ENCODE results near the gene HTR6.

The HTR6 gene

GRCh38 chr1:19656780-19657466 is 7.8 kb upstream of the HTR6 start:
- no peak for DNase-seq (ENCODE audit: low read depth)

DNA sequence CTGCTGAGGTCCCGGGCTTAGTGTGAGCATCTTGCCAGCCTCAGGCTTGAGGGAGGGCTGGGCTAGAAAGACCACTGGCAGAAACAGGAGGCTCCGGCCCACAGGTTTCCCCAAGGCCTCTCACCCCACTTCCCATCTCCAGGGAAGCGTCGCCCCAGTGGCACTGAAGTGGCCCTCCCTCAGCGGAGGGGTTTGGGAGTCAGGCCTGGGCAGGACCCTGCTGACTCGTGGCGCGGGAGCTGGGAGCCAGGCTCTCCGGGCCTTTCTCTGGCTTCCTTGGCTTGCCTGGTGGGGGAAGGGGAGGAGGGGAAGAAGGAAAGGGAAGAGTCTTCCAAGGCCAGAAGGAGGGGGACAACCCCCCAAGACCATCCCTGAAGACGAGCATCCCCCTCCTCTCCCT is 7.2 kb upstream of the HTR6 start:
- no peak for DNase-seq (ENCODE audit: low read depth)

DNA sequence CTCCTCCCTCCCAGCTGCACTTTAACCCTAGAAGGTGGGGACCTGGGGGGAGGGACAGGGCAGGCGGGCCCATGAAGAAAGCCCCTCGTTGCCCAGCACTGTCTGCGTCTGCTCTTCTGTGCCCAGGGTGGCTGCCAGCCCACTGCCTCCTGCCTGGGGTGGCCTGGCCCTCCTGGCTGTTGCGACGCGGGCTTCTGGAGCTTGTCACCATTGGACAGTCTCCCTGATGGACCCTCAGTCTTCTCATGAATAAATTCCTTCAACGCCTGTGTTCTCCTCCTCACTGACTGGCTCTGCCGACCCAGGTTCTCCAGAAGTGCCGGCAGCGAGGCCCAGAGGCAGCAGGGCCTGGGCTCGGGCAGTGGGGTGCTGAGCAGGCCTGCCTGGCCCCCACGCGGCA is 6.5 kb upstream of the HTR6 start:
- DNase-seq (ENCODE audit: low read depth) = no peak

GRCh38 chr1:19661721-19662228 is 2.9 kb upstream of the HTR6 start:
- DNase-seq (ENCODE audit: low read depth) = no peak

DNA sequence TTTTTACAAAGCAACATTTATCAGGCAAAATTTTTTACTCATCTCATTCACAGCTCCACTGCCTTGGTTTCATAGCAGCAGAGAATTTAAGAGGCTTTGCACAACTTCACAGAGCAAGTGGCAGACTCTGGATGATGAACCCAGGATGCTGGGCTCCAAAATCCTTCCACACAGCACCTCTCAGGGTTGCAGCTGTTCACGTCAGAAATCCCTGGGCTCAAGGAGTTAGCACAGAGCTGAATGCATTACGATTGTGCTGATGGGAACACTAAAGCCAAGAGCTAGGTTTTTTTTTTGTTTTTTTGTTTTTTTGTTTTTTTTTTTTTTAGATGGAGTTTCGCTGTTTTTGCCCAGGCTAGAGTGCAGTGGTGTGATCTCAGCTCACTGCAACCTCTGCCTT is 2.4 kb upstream of the HTR6 start:
- no peak for DNase-seq (ENCODE audit: low read depth)

DNA sequence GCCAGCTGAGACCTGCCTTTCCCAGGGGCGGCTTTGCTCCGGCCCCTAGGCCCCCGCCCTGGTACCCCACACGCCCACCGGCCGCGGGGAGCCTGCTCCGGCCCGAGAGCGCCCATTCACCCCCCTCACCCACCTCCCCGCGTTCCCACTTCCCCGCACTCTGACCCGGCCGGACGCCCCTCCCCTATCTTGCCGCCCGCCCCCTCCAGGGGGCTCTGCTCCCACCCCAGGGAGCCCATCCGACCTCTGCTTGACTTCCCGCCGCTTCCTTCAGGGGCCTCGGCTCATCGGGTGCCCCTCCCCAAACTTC is 466 bp downstream of the HTR6 start:
- no peak for DNase-seq (ENCODE audit: low read depth)

DNA sequence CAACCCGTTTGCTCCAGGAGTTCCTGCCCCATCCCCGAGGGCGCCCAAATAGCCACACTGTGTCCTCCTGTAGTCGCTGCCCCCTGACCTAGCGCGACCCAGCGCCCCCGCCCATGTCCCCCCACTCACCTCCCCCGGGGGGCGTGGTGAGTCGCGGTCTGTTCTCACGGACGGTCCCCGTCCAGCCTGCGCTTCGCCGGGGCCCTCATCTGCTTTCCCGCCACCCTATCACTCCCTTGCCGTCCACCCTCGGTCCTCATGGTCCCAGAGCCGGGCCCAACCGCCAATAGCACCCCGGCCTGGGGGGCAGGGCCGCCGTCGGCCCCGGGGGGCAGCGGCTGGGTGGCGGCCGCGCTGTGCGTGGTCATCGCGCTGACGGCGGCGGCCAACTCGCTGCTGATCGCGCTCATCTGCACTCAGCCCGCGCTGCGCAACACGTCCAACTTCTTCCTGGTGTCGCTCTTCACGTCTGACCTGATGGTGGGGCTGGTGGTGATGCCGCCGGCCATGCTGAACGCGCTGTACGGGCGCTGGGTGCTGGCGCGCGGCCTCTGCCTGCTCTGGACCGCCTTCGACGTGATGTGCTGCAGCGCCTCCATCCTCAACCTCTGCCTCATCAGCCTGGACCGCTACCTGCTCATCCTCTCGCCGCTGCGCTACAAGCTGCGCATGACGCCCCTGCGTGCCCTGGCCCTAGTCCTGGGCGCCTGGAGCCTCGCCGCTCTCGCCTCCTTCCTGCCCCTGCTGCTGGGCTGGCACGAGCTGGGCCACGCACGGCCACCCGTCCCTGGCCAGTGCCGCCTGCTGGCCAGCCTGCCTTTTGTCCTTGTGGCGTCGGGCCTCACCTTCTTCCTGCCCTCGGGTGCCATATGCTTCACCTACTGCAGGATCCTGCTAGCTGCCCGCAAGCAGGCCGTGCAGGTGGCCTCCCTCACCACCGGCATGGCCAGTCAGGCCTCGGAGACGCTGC is 1.1 kb downstream of the HTR6 start:
- no peak for DNase-seq (ENCODE audit: low read depth)

DNA sequence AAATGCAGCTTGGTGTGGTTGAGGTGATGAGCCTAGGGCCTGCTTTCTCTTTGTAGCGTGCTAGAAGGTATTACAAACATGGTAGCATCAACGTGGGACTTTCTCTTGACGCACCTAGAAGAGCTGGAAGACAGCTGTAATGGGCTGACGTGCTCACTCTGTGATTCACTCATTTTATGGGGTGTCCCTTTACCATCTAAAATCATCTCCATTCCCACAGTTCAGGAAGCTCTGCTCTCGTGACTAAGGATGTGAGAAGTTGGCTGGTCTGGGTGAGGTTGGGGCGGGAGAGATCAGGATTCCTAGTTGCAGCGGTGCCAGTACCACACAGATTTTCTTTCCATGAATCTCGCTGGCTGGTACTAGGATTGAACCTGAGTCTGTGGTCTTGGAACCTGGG is 4.2 kb downstream of the HTR6 start:
- no peak for DNase-seq (ENCODE audit: low read depth)

DNA sequence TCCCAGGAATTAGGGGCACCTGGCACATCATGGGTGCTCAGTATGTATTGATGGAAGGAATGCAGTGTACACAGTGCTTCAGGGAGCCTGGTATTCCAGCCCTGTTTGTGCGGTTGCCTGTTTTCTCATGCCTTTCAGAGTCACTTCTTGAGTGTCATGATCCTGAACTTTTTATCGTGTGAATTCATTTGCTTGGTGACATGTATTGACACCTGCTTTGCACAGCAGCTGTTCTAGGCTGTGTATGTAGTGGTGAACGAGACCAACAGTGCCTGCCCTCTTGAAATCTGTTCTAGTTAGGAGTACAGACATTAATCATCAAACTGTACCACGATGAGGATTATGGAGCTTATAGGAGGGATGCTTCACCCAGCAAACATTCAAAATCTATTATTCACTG is 6.1 kb downstream of the HTR6 start:
- DNase-seq (ENCODE audit: low read depth) = no peak

DNA sequence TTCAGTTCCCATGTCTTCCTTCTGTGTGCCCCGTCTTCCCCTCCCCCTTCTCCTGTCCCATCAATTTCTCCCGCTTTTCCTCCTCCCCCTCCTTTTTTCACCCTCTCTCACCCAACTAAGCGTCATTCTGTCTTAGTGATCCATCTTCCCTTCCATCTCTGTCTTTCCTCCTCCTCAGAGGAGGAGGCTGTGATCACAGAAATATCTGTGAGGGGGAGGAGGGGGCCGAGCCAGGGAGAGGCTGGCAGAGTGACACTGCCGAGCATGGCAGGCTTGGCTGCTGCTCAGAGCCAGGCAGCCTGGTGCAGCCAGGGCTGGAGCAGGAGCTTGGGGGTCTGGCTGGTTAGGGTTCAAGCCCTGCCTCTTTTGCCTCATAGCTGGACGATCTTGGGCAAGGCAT is 7.6 kb downstream of the HTR6 start:
- DNase-seq (ENCODE audit: low read depth) = no peak

- no peak for DNase-seq (ENCODE audit: low read depth)
These were observed 11.1 kb downstream of the HTR6 start for GRCh38 chr1:19675797-19676196.

DNA sequence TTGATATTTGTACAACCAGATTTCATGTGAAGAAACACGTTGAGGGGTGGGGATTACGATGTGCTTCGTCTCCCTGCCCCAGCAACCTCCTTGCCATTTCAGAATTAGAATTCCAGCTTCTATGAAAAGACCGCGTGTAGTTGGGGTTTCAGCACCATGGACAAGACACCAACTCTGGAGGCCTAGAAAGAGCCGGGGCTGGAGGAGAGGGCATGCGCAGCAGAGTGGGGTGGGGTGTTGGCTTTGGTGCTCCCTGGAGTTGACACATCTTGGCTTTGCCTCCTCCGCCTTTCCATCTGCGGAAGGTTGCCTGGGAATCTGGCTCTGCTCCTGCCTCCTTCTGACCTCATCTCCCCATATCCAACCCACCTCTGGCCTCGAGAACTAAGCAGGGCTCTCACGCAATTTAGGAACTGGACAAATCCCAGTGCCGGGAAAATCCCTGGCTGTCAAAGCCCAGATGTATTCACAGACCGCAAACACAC is 11.8 kb downstream of the HTR6 start:
- DNase-seq (ENCODE audit: low read depth) = no peak

GRCh38 chr1:19678493-19678892 is 13.8 kb downstream of the HTR6 start:
- DNase-seq (ENCODE audit: low read depth) = no peak

DNA sequence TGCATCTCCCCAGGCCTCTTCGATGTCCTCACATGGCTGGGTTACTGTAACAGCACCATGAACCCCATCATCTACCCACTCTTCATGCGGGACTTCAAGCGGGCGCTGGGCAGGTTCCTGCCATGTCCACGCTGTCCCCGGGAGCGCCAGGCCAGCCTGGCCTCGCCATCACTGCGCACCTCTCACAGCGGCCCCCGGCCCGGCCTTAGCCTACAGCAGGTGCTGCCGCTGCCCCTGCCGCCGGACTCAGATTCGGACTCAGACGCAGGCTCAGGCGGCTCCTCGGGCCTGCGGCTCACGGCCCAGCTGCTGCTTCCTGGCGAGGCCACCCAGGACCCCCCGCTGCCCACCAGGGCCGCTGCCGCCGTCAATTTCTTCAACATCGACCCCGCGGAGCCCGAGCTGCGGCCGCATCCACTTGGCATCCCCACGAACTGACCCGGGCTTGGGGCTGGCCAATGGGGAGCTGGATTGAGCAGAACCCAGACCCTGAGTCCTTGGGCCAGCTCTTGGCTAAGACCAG is 14.3 kb downstream of the HTR6 start:
- DNase-seq (ENCODE audit: low read depth) = no peak

DNA sequence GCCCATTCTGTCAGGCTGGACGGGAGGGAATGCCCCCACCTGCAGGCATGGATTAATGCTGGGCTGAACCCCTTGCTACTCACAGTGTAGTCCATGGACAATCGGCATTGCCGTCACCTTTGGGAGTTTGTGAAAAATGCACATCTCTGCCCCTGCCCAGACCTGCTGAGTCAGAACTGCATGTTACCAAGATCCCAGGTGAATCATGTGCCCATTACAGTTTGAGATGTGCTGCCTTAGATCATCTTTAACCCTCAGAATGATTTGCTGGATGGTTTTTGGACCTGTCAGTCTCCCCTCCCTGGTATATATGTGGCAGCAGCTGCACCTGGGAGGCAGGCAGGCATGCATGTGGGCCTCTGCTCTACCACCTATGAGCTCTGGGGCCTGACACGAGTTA is 15.0 kb downstream of the HTR6 start:
- DNase-seq (ENCODE audit: low read depth) = no peak

- DNase-seq (ENCODE audit: low read depth) = no peak
These were observed 16.0 kb downstream of the HTR6 start for GRCh38 chr1:19680644-19681043.

DNA sequence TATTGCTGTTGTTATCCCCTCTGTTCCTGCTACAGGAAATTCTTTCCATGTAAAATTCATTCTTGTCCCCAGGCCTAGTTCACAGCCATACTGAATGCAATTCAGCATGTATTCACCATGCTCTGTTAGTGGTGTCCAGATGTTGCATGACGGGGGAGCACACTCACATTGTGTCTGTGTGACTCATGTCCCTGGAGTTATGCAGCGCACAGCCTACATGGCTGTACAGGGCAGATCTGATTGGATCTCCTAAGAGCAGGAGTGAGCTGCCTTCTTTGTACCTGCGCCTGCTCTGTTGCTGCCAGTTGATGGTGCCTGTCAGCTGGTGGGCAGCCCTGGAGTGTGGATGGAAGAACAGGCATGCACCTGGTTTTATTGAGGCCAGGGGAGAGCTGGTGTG is 17.6 kb downstream of the HTR6 start:
- no peak for DNase-seq (ENCODE audit: low read depth)

DNA sequence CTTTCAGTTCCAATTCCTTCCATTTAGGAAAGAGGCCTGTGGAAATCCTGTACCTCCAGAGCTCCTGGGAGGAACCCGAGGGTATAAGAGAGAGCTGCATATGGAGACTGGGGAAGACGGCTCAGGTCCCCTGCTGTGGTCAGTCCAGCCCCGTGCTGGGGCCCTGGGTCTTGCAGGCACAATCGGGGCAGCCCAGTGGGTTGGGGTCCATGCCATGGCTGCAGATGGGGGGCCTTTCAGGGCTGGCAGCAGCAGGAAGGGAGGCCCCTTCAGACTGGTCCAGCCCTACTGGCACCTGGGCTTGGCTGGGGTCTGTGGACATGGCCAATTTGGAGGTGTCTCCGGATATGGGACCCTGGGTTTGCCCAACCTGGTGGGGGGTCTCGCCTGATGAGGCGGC is 18.2 kb downstream of the HTR6 start:
- no peak for DNase-seq (ENCODE audit: low read depth)

GRCh38 chr1:19683351-19683750 is 18.7 kb downstream of the HTR6 start:
- no peak for DNase-seq (ENCODE audit: low read depth)

DNA sequence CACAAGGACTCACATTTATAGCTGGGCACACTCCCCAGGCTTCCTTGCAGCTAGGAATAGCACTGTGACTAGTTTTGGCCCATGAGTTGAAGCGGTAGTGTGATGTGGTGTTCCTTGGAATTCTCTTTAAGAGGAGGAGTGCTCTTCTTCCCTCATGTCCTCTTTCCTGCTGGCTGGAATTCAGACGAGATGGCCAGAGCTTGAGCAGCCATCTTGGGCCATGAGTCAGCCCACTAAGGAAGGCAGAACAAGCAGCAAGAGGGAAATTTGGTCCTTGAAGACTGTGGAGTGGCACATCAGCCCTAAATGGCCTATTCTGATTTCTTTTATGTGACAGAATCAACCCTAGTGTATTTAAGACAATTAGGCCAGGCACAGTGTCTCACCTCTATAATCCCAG is 20.0 kb downstream of the HTR6 start:
- no peak for DNase-seq (ENCODE audit: low read depth)

- no peak for DNase-seq (ENCODE audit: low read depth)
These were observed 21.3 kb downstream of the HTR6 start for GRCh38 chr1:19685994-19686393.

DNA sequence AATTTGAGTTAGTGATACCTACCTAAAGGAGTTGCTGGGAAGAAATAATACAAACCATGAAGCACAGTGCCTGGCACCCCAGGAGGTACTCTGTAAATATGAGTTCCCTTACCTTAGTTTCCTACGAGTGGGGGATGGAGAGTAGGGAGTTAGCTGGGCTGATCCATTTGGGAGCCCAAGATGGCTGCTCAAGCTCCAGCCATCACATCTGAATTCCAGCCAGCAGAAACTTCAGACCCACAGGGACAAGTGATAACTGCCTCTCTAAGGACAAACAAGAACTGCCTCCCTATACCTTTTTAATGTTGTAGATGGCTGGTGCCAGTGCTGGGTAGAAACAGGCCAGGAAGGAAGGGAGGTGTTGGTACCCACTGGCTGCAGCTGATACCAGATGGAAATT is 22.7 kb downstream of the HTR6 start:
- no peak for DNase-seq (ENCODE audit: low read depth)

Measured in activated T-helper 9 cell treated with anti-CD3 and anti-CD28 coated beads, Interleukin-2, amount 50 U/mL, for 16 hours (primary cell).